SK-N-SH (cell line): Measurements from ENCODE around the gene TRMT44. TPM values are rescaled to one million over a fixed set of nuclear protein-coding genes. Genes with fewer than 3 reads are reported as not detected.
"Not testable (repeated sequence)": the region's sequence is repeated elsewhere in the genome, so short reads cannot be mapped to it uniquely, and the experiment has no call there.

Source experiments
- CTCF ChIA-PET: fragments of 300-600, 350-600 bp; formaldehyde crosslinking; extraction: SDS; loops from one replicate; lab custom pipeline; 2021; lab: Yijun Ruan, JAX
- POLR2A ChIA-PET: fragments of 350-600 bp; sonication (Branson Sonifier 250); formaldehyde crosslinking; extraction: SDS; loops from one replicate; lab custom pipeline; 2020; ENCODE audit warnings: antibody characterized with exemption, inconsistent platforms; lab: Yijun Ruan, JAX
- DNase-seq: peaks from one replicate; pipeline ENCODE4 v3.0.0; 2012
- H2AFZ ChIP-seq: fragments of 200-600 bp; sonication (generic); 2 replicates; pipeline ENCODE4 v1.8.1; 2016; ENCODE audit warnings: antibody characterized with exemption, mild to moderate bottlenecking, low read depth
- H3F3A ChIP-seq: fragments of 200-600 bp; sonication (generic); replicated peaks from 2 replicates; pipeline ENCODE3; 2016; ENCODE audit warnings: antibody characterized with exemption, mild to moderate bottlenecking; ENCODE audit not compliant: insufficient read depth
- H3K27ac ChIP-seq, 2 experiments: fragments of 200-500 bp in 1 of 2; fragments of 200-600 bp in 1 of 2; sonication (Bioruptor generic) in 1 of 2; sonication (generic), shearing (Covaris generic) in 1 of 2; 2 replicates each; pipeline versions ENCODE4 v1.5.1 to v1.6.1; 2014 to 2016; ENCODE audit warnings: low read depth in 2 of 2, inconsistent platforms in 1 of 2, low read length in 1 of 2, mild to moderate bottlenecking in 1 of 2, mixed read lengths in 1 of 2
- H3K27me3 ChIP-seq: fragments of 200-600 bp; sonication (generic), shearing (Covaris generic); 2 replicates; pipeline ENCODE4 v1.6.1; 2016; ENCODE audit warnings: mixed run types; ENCODE audit not compliant: insufficient read depth
- H3K36me3 ChIP-seq, 2 experiments: fragments of 200-500 bp in 1 of 2; fragments of 200-600 bp in 1 of 2; sonication (Bioruptor generic) in 1 of 2; sonication (generic) in 1 of 2; replicated peaks in 1 of 2; 2 replicates each; pipeline versions ENCODE3 to v1.5.1; 2014 to 2016; ENCODE audit warnings: low read length in 1 of 2, mild to moderate bottlenecking in 1 of 2; ENCODE audit not compliant: insufficient read depth in 2 of 2, control insufficient read depth in 1 of 2
- H3K4me1 ChIP-seq, 2 experiments: fragments of 200-500 bp in 1 of 2; fragments of 200-600 bp in 1 of 2; sonication (Bioruptor generic) in 1 of 2; sonication (generic), shearing (Covaris generic) in 1 of 2; 2 replicates each; pipeline versions ENCODE4 v1.5.1 to v1.6.1; 2014 to 2016; ENCODE audit warnings: low read depth in 1 of 2, low read length in 1 of 2, mixed run types in 1 of 2; ENCODE audit not compliant: insufficient read depth in 2 of 2, control insufficient read depth in 1 of 2
- H3K4me2 ChIP-seq: fragments of 200-600 bp; sonication (generic), shearing (Covaris generic); 2 replicates; pipeline ENCODE4 v1.6.1; 2017; ENCODE audit warnings: mixed run types
- H3K4me3 ChIP-seq, 2 experiments: fragments of 200-500 bp in 1 of 2; fragments of 200-600 bp in 1 of 2; sonication (Bioruptor generic) in 1 of 2; sonication (generic), shearing (Covaris generic) in 1 of 2; 2 replicates each; pipeline versions ENCODE4 v1.5.1 to v1.8.1; 2014 to 2016; ENCODE audit warnings: low read depth in 2 of 2, inconsistent platforms in 1 of 2, low read length in 1 of 2, mild to moderate bottlenecking in 1 of 2, mixed read lengths in 1 of 2, moderate library complexity in 1 of 2
- H3K79me2 ChIP-seq: fragments of 200-600 bp; sonication (generic); 2 replicates; pipeline ENCODE4 v1.8.1; 2017; ENCODE audit warnings: mild to moderate bottlenecking; ENCODE audit not compliant: insufficient read depth
- H3K9ac ChIP-seq: fragments of 200-600 bp; sonication (generic); 2 replicates; pipeline ENCODE4 v1.6.1; 2017; ENCODE audit warnings: mixed run types
- H3K9me2 ChIP-seq: fragments of 200-600 bp; sonication (generic); 2 replicates; pipeline ENCODE4 v1.6.1; 2017; ENCODE audit warnings: mixed run types
- H3K9me3 ChIP-seq: fragments of 200-600 bp; sonication (generic); 2 replicates; pipeline ENCODE4 v1.6.1; 2017; ENCODE audit warnings: mixed run types, mild to moderate bottlenecking, moderate library complexity
- H4K20me1 ChIP-seq: fragments of 200-600 bp; sonication (generic); 2 replicates; pipeline ENCODE4 v1.6.1; 2017; ENCODE audit warnings: mild to moderate bottlenecking, mixed run types; ENCODE audit not compliant: insufficient read depth
- CHD2 ChIP-seq: fragments of 150-350 bp; IDR thresholded peaks from 2 replicates; pipeline ENCODE4 v1.6.1; 2018; ENCODE audit warnings: low read length; ENCODE audit not compliant: partially characterized antibody
- CTCF ChIP-seq: fragments of 200-600 bp; sonication (generic); IDR thresholded peaks from 2 replicates; pipeline ENCODE4 v1.6.1; 2017; ENCODE audit warnings: antibody characterized with exemption, mild to moderate bottlenecking, moderate library complexity
- FOXM1 ChIP-seq: IDR thresholded peaks from 2 replicates; pipeline ENCODE4 v1.4.0; 2012; ENCODE audit warnings: low read depth, mild to moderate bottlenecking
- IRF3 ChIP-seq: fragments of 150-350 bp; IDR thresholded peaks from 2 replicates; pipeline ENCODE4 v1.6.1; 2016; ENCODE audit warnings: mild to moderate bottlenecking, low read depth, low read length
- MEF2A ChIP-seq: IDR thresholded peaks from 2 replicates; pipeline ENCODE4 v1.4.0; 2012; ENCODE audit warnings: low read depth, borderline replicate concordance
- POLR2AphosphoS5 ChIP-seq: IDR thresholded peaks from 2 replicates; pipeline ENCODE4 v1.6.1; 2012; ENCODE audit warnings: low read depth, low read length
- RAD21 ChIP-seq: IDR thresholded peaks from 2 replicates; pipeline ENCODE4 v1.6.1; 2012; ENCODE audit warnings: mild to moderate bottlenecking, low read length
- REST ChIP-seq: IDR thresholded peaks from 2 replicates; pipeline ENCODE4 v1.6.1; 2012; ENCODE audit warnings: mild to moderate bottlenecking, low read depth, low read length, moderate library complexity
- SMC3 ChIP-seq: IDR thresholded peaks from 2 replicates; pipeline ENCODE4 v1.6.1; 2012; ENCODE audit warnings: low read depth, low read length, improper control_type of control experiment
- TAF1 ChIP-seq: IDR thresholded peaks from 2 replicates; pipeline ENCODE4 v1.6.1; 2012; ENCODE audit warnings: low read depth, mild to moderate bottlenecking, low read length, moderate library complexity, borderline replicate concordance
- TCF12 ChIP-seq: IDR thresholded peaks from 2 replicates; pipeline ENCODE4 v1.4.0; 2012
- YY1 ChIP-seq: IDR thresholded peaks from 2 replicates; pipeline ENCODE4 v1.4.0; 2012; ENCODE audit warnings: low read depth, mild to moderate bottlenecking
- WGBS: methylation state at CpG from one replicate; pipeline ENCODE4 v1.1.6; 2017; ENCODE audit warnings: low lambda C conversion rate; 5-methylcytosine and 5-hydroxymethylcytosine counted together
- polyA plus RNA-seq, 3 experiments: library from polyadenylated mRNA; depleted of rRNA; stranded (reverse); fragments of >200 nt; gene quantifications; 2 replicates each; pipeline ENCODE4 v1.2.3, GENCODE V29; 2012

TRMT44 gene
- polyA plus RNA-seq, 1 of the 3 experiments (the other 2 are of a cell fraction), result 6.0 TPM

GRCh38 chr4:8406887-8407286 is 33.7 kb upstream of the TRMT44 start:
- TF ChIP-seq CTCF (peak; percentile 59), RAD21 (peak; percentile 44), SMC3 (peak; percentile 31; the same call in 1 of the 2 replicates)
- H3K4me2 ChIP-seq, DNase-seq, POLR2A ChIA-PET, H3K27ac ChIP-seq, H3K9me3 ChIP-seq, H3K27me3 ChIP-seq, H3K4me3 ChIP-seq, H3K79me2 ChIP-seq, H3K9ac ChIP-seq, H4K20me1 ChIP-seq, H3F3A ChIP-seq, H2AFZ ChIP-seq, H3K9me2 ChIP-seq: not testable (repeated sequence)
- H3K36me3 ChIP-seq, result peaks cover 10 to 41% of the 10 kb centered on the region in 2 experiments
- WGBS, result 83% methylated on average over 6 of the region's 7 CpGs
- CTCF ChIA-PET, result interaction anchor here (1.0 to 6.7 kb wide), 7 partner anchors 9 to 230 kb away, joined by 3 to 115 read pairs (median 9); no protein-coding TSS in a partner anchor
- H3K4me1 ChIP-seq, result peaks cover 0 to 18% of the 10 kb centered on the region in 2 experiments; a peak in 1 of 4 replicates

GRCh38 chr4:8407316-8407715 is 33.3 kb upstream of the TRMT44 start:
- H3K9me2 ChIP-seq, result no peaks in the 10 kb centered on the region
- H3K27me3 ChIP-seq, result no peaks in the 10 kb centered on the region
- no peak overlapping the region for H3K9ac ChIP-seq
- H2AFZ ChIP-seq, result no peak overlapping the region
- H3K79me2 ChIP-seq, result no peaks in the 10 kb centered on the region
- H3K4me2 ChIP-seq, result no peak overlapping the region
- peaks cover 10 to 39% of the 10 kb centered on the region in 2 experiments for H3K36me3 ChIP-seq
- 93% methylated on average over 14 of the region's 14 CpGs for WGBS
- no peak overlapping the region for H3K27ac ChIP-seq
- CTCF ChIA-PET, result interaction anchor here (1.0 to 5.1 kb wide), 7 partner anchors 12 to 231 kb away, joined by 3 to 66 read pairs (median 9); no protein-coding TSS in a partner anchor
- no peak overlapping the region for H3K4me3 ChIP-seq
- H3K9me3 ChIP-seq, result no peaks in the 10 kb centered on the region
- H3F3A ChIP-seq, result peaks cover 7% of the 10 kb centered on the region
- H4K20me1 ChIP-seq, result no peaks in the 10 kb centered on the region
- no peak for DNase-seq
- H3K4me1 ChIP-seq, result peaks cover 0 to 18% of the 10 kb centered on the region in 2 experiments; a peak in 1 of 4 replicates
- TF ChIP-seq TCF12 (no peak), POLR2AphosphoS5 (no peak), MEF2A (no peak), YY1 (no peak), TAF1 (no peak), REST (no peak), FOXM1 (no peak), IRF3 (no peak), CHD2 (no peak), SMC3 (no peak)
- TF ChIP-seq, all 33 proteins: peak for 0
- POLR2A ChIA-PET, result no interaction called here
